C4-2B (cell line): ENCODE data around the gene GALNS.
A peak's percentile ranks its signal among the peaks of the same experiment; 100 is the strongest.

Experiments used
- H3K27ac ChIP-seq: fragments of 450-650 bp; 2 replicates; pipeline ENCODE4 v1.5.1; 2017
- CTCF ChIP-seq: fragments of 450-650 bp; conservative IDR thresholded peaks from 2 replicates; pipeline ENCODE4 v1.5.1; 2017; ENCODE audit warnings: mild to moderate bottlenecking
- ZFX ChIP-seq: fragments of 450-650 bp; IDR thresholded peaks from 2 replicates; pipeline ENCODE4 v1.6.1; 2017

GALNS gene

GRCh38 chr16:88816736-88817535, 39.8 kb downstream of the GALNS start:
- no peak overlapping the region for H3K27ac ChIP-seq
- TF ChIP-seq ZFX (no peak), CTCF (no peak)

- TF ChIP-seq ZFX, result no peak
- peak; percentile 89 for TF ChIP-seq CTCF
- H3K27ac ChIP-seq, result no peak overlapping the region
These were observed 40.7 kb downstream of the GALNS start for GRCh38 chr16:88815901-88816589.

- H3K27ac ChIP-seq, result no peak overlapping the region
- no peak for TF ChIP-seq CTCF
- no peak for TF ChIP-seq ZFX
These were observed 41.5 kb downstream of the GALNS start for GRCh38 chr16:88815227-88815626.

GRCh38 chr16:88814144-88814502, 42.6 kb downstream of the GALNS start:
- no peak overlapping the region for H3K27ac ChIP-seq
- no peak for TF ChIP-seq ZFX
- TF ChIP-seq CTCF, result no peak

GRCh38 chr16:88813269-88814143, 43.2 kb downstream of the GALNS start:
- TF ChIP-seq CTCF (no peak), ZFX (no peak)
- peak overlapping the region; percentile 98 for H3K27ac ChIP-seq

GRCh38 chr16:88812513-88813268, 44.1 kb downstream of the GALNS start:
- H3K27ac ChIP-seq, result peak overlapping the region; percentile 98
- TF ChIP-seq ZFX (no peak), CTCF (peak; percentile 50)
